Body of pancreas (tissue), 4 donors: ENCODE measurements around the gene C2orf69. TPM values are rescaled to one million over a fixed set of nuclear protein-coding genes. Genes with fewer than 3 reads are reported as not detected.

Experiments used
- ATAC-seq: fragments of 150-250 bp; one replicate; pipeline ENCODE4 v1.9.1; 2016
- DNase-seq, 4 donors: peaks; one replicate each; pipeline ENCODE4 v3.0.0-alpha.2; 2019
- H3K27ac ChIP-seq, 4 donors: fragments of 200-600 bp; sonication (generic); 1 replicate in 3 of 4; 2 replicates in 1 of 4; pipeline versions ENCODE4 v1.5.1 to v1.6.1; 2016 to 2019; ENCODE audit warnings: mild to moderate bottlenecking in 1 of 4, mixed read lengths in 1 of 4, moderate library complexity in 1 of 4
- H3K27me3 ChIP-seq, 2 donors: fragments of 200-600 bp; sonication (generic); one replicate each; pipeline ENCODE4 v1.6.0; 2016; ENCODE audit warnings: mild to moderate bottlenecking in 1 of 2
- H3K36me3 ChIP-seq, 2 donors: fragments of 200-600 bp; sonication (generic); replicated peaks in 1 of 2; 2 replicates each; pipeline ENCODE4 v1.5.1; 2016; ENCODE audit warnings: low read depth in 2 of 2; ENCODE audit not compliant: insufficient read depth in 1 of 2
- H3K4me1 ChIP-seq: fragments of 200-600 bp; sonication (generic); one replicate; pipeline ENCODE4 v1.6.0; 2016
- H3K4me3 ChIP-seq, 2 donors: fragments of 200-600 bp; sonication (generic); 1 replicate in 1 of 2; 2 replicates in 1 of 2; pipeline ENCODE4 v1.5.1; 2016 to 2019
- H3K9me3 ChIP-seq, 3 donors: fragments of 200-600 bp; sonication (generic); 1 replicate in 2 of 3; 2 replicates in 1 of 3; pipeline ENCODE4 v1.5.1; 2016
- CTCF ChIP-seq, 7 experiments: fragments of 450-650 bp in 4 of 7; fragments of 200-600 bp in 3 of 7; sonication (generic) in 3 of 7; IDR thresholded peaks; one replicate each; pipeline ENCODE4 v1.5.1; 2016 to 2019; ENCODE audit warnings: antibody characterized with exemption in 7 of 7
- POLR2A ChIP-seq, 3 donors: fragments of 450-650 bp; IDR thresholded peaks; one replicate each; pipeline ENCODE4 v1.6.1; 2016; ENCODE audit warnings: antibody characterized with exemption in 3 of 3, mild to moderate bottlenecking in 2 of 3
- WGBS, 2 donors: methylation state at CpG; one replicate each; pipeline ENCODE4 v1.1.5; 2017; 5-methylcytosine and 5-hydroxymethylcytosine counted together
- intact Hi-C: fragments of 100-400 bp; cut with DNase I; formaldehyde crosslinking; loops from one replicate; pipeline ENCODE4 v1.15.1; 2023
- total RNA-seq, 2 donors: library from RNA; depleted of rRNA; stranded (reverse); fragments of >200 nt; gene quantifications; one replicate each; pipeline ENCODE4 v1.1.0, GENCODE V29; 2016

The C2orf69 gene
- total RNA-seq, 2 donors from 2014 or later = 4.0 to 10.6 TPM

GRCh38 chr2:199869227-199869541 is 41.9 kb upstream of the C2orf69 start:
- intact Hi-C loops = no loop called here

GRCh38 chr2:199869653-199870052 is 41.4 kb upstream of the C2orf69 start:
- TF ChIP-seq CTCF (IDR thresholded peaks at IDR 0.05) = no peak
- no peak for TF ChIP-seq POLR2A (IDR thresholded peaks at IDR 0.05)
- ATAC-seq = no peak
- Histone ChIP-seq H3K36me3 (no peaks in the 10 kb centered on the region), H3K27ac (no peak overlapping the region), H3K4me3 (no peak overlapping the region), H3K4me1 (no peaks in the 10 kb centered on the region), H3K27me3 (no peaks in the 10 kb centered on the region), H3K9me3 (no peaks in the 10 kb centered on the region)
- 42 to 48% methylated on average over 1 of the region's 1 CpG for WGBS, 2 donors
- no peak for DNase-seq
- intact Hi-C loops = no loop called here

More at GRCh38 chr2:199869227-199869541, 41.9 kb upstream of the C2orf69 start:
- 75 to 87% methylated on average over 1 of the region's 1 CpG for WGBS, 2 donors
- TF ChIP-seq CTCF (IDR thresholded peaks at IDR 0.05) (no peak), POLR2A (IDR thresholded peaks at IDR 0.05) (no peak)
- H3K9me3 ChIP-seq = no peaks in the 10 kb centered on the region
- H3K4me3 ChIP-seq = no peak overlapping the region
- no peaks in the 10 kb centered on the region for H3K36me3 ChIP-seq
- H3K4me1 ChIP-seq = no peaks in the 10 kb centered on the region
- H3K27me3 ChIP-seq = no peaks in the 10 kb centered on the region
- H3K27ac ChIP-seq = no peak overlapping the region
- DNase-seq (no peak), ATAC-seq (no peak)

GRCh38 chr2:199870581-199870980 is 40.5 kb upstream of the C2orf69 start:
- 61 to 69% methylated on average over 1 of the region's 1 CpG for WGBS, 2 donors
- DNase-seq = no peak
- intact Hi-C loops = no loop called here
- H3K36me3 ChIP-seq = no peaks in the 10 kb centered on the region
- H3K4me3 ChIP-seq = no peak overlapping the region
- no peaks in the 10 kb centered on the region for H3K27me3 ChIP-seq
- no peaks in the 10 kb centered on the region for H3K4me1 ChIP-seq
- ATAC-seq = no peak
- H3K9me3 ChIP-seq = no peaks in the 10 kb centered on the region
- TF ChIP-seq POLR2A (IDR thresholded peaks at IDR 0.05) (no peak), CTCF (IDR thresholded peaks at IDR 0.05) (no peak)
- no peak overlapping the region for H3K27ac ChIP-seq

DNA sequence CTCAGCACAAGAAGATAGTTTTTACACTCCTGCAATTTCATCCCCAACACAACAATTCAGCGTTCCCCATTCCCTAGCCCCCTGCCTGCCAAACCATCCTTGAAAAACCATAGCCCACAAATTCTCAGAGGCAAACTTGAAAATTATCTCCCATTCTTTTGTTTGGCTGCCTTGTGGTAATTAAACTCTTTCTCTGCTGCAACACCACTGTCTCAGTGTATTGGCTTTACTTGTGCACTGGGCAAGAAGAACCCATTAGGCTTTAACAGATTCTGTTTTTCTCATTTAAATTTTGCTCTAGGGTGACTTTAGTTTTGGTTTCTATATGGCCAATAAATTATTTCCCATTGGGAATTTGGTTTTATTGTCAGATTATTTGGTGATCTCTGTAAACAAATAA is 36.9 kb upstream of the C2orf69 start:
- 100% methylated on average over 1 of the region's 1 CpG for WGBS, 2 donors
- DNase-seq = no peak
- no peak for ATAC-seq
- TF ChIP-seq CTCF (IDR thresholded peaks at IDR 0.05) (no peak), POLR2A (IDR thresholded peaks at IDR 0.05) (no peak)
- Histone ChIP-seq H3K4me3 (no peak overlapping the region), H3K27ac (no peak overlapping the region), H3K9me3 (no peaks in the 10 kb centered on the region), H3K27me3 (no peaks in the 10 kb centered on the region), H3K4me1 (no peaks in the 10 kb centered on the region), H3K36me3 (no peaks in the 10 kb centered on the region)
- intact Hi-C loops = no loop called here

DNA sequence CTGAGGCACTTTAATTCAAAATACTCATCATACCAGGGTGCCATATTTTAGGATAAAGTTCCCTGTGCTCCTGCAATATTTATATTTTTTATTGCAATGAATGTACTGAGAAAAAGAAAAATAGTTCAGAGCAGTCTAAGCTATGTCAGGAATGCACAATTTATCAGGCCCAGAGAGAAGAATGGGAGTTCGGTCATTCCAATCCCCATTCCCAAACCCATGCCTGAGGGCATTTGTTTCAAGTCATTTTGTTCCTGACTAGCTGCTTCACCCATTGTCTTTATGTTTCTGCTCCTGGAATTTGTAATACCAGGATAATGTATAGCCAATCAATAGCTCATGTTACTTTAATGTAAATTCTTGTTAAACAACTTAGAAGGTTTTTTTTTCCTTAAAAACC is 35.7 kb upstream of the C2orf69 start:
- Histone ChIP-seq H3K27me3 (no peaks in the 10 kb centered on the region), H3K27ac (no peak overlapping the region), H3K4me1 (no peaks in the 10 kb centered on the region), H3K4me3 (no peak overlapping the region), H3K9me3 (no peaks in the 10 kb centered on the region), H3K36me3 (no peaks in the 10 kb centered on the region)
- 61 to 62% methylated on average over 1 of the region's 1 CpG for WGBS, 2 donors
- DNase-seq (no peak), ATAC-seq (no peak)
- intact Hi-C loops = no loop called here
- no peak for TF ChIP-seq CTCF (IDR thresholded peaks at IDR 0.05)
- TF ChIP-seq POLR2A (IDR thresholded peaks at IDR 0.05) = no peak
